Measurements from ENCODE around the gene NKAPL.

Gene NKAPL

GRCh38 chr6:28258877-28259777 lies at the start of gene NKAPL:
Gene NKAPL, plus strand, starts transcription at chr6:28259297. Its CDS starts 75 bp downstream, at chr6:28259372.
- DNase-seq (ENCODE audit: low read depth, low spot score) = no peak
- CTCF ChIA-PET = no interaction called here
- peak within 1 kb of the TSS; percentile 48 for H3K4me3 ChIP-seq (ENCODE audit: low read depth, low read length)
- POLR2A ChIA-PET = no interaction called here
- no peak for TF ChIP-seq CTCF (IDR thresholded peaks at IDR 0.05; ENCODE audit: insufficient read depth, low read length, missing control alignments)

DNA sequence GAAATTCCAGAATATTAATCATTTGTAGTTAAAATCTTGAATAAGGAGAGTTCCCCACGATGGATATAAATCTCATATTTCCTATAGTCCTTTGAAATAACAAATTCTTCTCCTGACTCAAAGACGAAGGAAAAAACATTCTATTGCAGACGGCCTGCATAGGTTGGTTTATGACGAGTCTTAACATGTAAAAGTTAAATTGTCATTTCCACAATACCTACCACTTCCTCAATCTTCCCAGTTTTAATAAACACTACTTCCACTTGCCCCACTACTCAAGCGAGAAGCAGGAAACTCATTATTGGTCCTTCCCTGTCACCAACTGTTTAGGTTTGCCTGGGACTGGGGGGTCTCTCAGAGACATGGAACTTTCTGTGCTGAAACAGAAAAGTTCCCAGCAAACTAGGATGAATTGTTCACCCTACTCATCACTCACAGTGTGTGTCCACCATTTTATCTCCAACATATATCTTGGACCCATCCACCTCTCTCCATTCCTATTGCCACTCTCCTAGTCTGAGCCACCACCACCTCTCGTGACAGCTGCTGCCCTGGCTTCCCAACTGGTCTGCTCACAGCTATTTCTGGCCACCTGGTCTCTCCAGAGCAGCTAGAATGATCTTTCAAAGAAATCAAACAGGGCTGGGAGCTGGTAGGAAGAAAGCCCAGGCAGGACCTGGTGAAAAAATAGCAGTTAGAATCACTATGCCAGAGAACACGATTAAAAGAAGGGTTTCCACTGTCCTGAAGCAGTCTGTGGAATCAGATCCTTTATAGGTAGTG lies 49.2 kb upstream of the NKAPL start:
- H3K4me3 ChIP-seq (ENCODE audit: low read depth, low read length) = no peak overlapping the region
- DNase-seq (ENCODE audit: low read depth, low spot score) = no peak
- CTCF ChIA-PET = no interaction called here
- no peak for TF ChIP-seq CTCF (IDR thresholded peaks at IDR 0.05; ENCODE audit: insufficient read depth, low read length, missing control alignments)
- POLR2A ChIA-PET = no interaction called here

GRCh38 chr6:28211840-28212509 lies 47.1 kb upstream of the NKAPL start:
- H3K4me3 ChIP-seq (ENCODE audit: low read depth, low read length) = peak overlapping the region; percentile 59
- POLR2A ChIA-PET = no interaction called here
- CTCF ChIA-PET = interaction anchor here (1.6 kb wide), 1 partner anchor 22 kb away, joined by 4 read pairs; no protein-coding TSS in a partner anchor
- DNase-seq (ENCODE audit: low read depth, low spot score) = no peak
- TF ChIP-seq CTCF (IDR thresholded peaks at IDR 0.05; ENCODE audit: insufficient read depth, low read length, missing control alignments) = no peak

DNA sequence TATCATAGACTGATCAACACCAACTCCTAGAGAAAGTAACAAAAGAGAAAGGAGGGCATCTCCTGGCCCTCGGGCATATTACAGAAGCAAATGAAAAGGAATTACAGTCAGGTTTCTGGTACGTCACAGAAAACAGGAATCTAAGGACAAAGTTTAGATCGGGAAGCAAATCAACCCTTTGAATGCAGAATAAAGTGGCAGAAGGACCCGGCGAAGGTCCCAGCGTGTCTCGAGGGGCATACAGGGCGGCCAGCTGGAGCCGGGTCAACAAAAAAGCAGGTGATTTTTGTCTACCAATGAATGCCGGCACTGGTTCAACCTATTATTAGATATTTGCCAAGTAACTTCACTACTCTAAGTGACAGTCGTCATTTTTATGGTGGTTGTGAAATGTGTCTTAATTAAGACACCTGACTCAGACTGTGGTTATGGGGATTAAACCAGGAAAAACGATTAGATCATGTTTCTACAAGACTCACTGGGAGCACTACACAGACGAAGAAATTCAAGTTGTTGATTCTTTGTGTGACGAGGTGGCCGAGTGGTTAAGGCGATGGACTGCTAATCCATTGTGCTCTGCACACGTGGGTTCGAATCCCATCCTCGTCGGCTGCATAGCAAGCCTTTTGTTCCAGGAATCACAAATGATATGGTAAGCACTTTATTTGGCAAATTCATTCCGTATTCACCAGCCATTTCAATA lies 46.4 kb upstream of the NKAPL start:
- peak; percentile 60 for DNase-seq (ENCODE audit: low read depth, low spot score)
- POLR2A ChIA-PET = no interaction called here
- CTCF ChIA-PET = interaction anchor here (1.6 kb wide), 1 partner anchor 21 kb away, joined by 4 read pairs; no protein-coding TSS in a partner anchor
- peak overlapping the region; percentile 59 for H3K4me3 ChIP-seq (ENCODE audit: low read depth, low read length)
- no peak for TF ChIP-seq CTCF (IDR thresholded peaks at IDR 0.05; ENCODE audit: insufficient read depth, low read length, missing control alignments)

- POLR2A ChIA-PET = no interaction called here
- no peak for DNase-seq (ENCODE audit: low read depth, low spot score)
- TF ChIP-seq CTCF (IDR thresholded peaks at IDR 0.05; ENCODE audit: insufficient read depth, low read length, missing control alignments) = no peak
- CTCF ChIA-PET = interaction anchor here (1.6 kb wide), 1 partner anchor 20 kb away, joined by 4 read pairs; no protein-coding TSS in a partner anchor
- no peak overlapping the region; the same call in 1 of the 2 replicates for H3K4me3 ChIP-seq (ENCODE audit: low read depth, low read length)
Measured at GRCh38 chr6:28213213-28213523, 45.9 kb upstream of the NKAPL start.

Measured in AG04449 (cell line).